Natural killer cell (primary cell): ENCODE results near the gene FOXA2. TPM values are rescaled to one million over a fixed set of nuclear protein-coding genes. Genes with fewer than 3 reads are reported as not detected.

Experiments used
- ATAC-seq, 3 donors: fragments of 150-1000 bp in 2 of 3; fragments of 200-7000 bp in 1 of 3; cut with Tn5 transposase; 1 replicate in 1 of 3; 2 replicates in 2 of 3; pipeline ENCODE4 v1.10.0; 2021; ENCODE audit warnings: mild to moderate bottlenecking in 2 of 3, moderate library complexity in 2 of 3
- DNase-seq, 2 donors: peaks; one replicate each; pipeline versions ENCODE4 v3.0.0 to v3.0.0-alpha.2; 2013 to 2021; ENCODE audit warnings: mixed read lengths in 1 of 2
- H3K27ac ChIP-seq: one replicate; pipeline ENCODE4 v1.5.1; 2013; ENCODE audit warnings: mild to moderate bottlenecking, low read length
- H3K27me3 ChIP-seq: one replicate; pipeline ENCODE4 v1.6.1; 2013; ENCODE audit warnings: low read length; ENCODE audit not compliant: control insufficient read depth, insufficient read depth
- H3K36me3 ChIP-seq: one replicate; pipeline ENCODE4 v1.6.1; 2013; ENCODE audit warnings: low read length; ENCODE audit not compliant: control insufficient read depth, insufficient read depth
- H3K4me1 ChIP-seq: one replicate; pipeline ENCODE4 v1.6.1; 2013; ENCODE audit warnings: low read length; ENCODE audit not compliant: control insufficient read depth, insufficient read depth
- H3K4me3 ChIP-seq: one replicate; pipeline ENCODE4 v1.5.1; 2013; ENCODE audit warnings: low read length
- H3K9me3 ChIP-seq: one replicate; pipeline ENCODE4 v1.6.1; 2013; ENCODE audit warnings: low read length; ENCODE audit not compliant: control insufficient read depth, insufficient read depth
- H3K27ac Mint-ChIP-seq, 2 donors: one replicate each; pipeline ENCODE4 v1.8.0; 2022; ENCODE audit warnings: mild to moderate bottlenecking in 2 of 2, mixed read lengths in 2 of 2, moderate library complexity in 1 of 2
- H3K27me3 Mint-ChIP-seq, 2 donors: one replicate each; pipeline ENCODE4 v1.8.0; 2022; ENCODE audit warnings: low read depth in 2 of 2, mixed read lengths in 2 of 2
- H3K36me3 Mint-ChIP-seq: one replicate; pipeline ENCODE4 v1.8.0; 2022; ENCODE audit warnings: mixed read lengths
- H3K4me1 Mint-ChIP-seq, 2 donors: one replicate each; pipeline ENCODE4 v1.8.0; 2022; ENCODE audit warnings: mixed read lengths in 2 of 2
- H3K4me3 Mint-ChIP-seq: one replicate; pipeline ENCODE4 v1.8.0; 2022; ENCODE audit warnings: mild to moderate bottlenecking, moderate library complexity, mixed read lengths
- H3K9me3 Mint-ChIP-seq, 2 donors: one replicate each; pipeline ENCODE4 v1.8.0; 2022; ENCODE audit warnings: mixed read lengths in 2 of 2
- CTCF ChIP-seq: fragments of 200-600 bp; IDR thresholded peaks from one replicate; pipeline ENCODE4 v1.8.0; 2022; ENCODE audit warnings: antibody characterized with exemption
- WGBS: methylation state at CpG from one replicate; pipeline ENCODE4 v1.1.7; 2013; ENCODE audit warnings: missing lambda C conversion rate; ENCODE audit not compliant: insufficient coverage; 5-methylcytosine and 5-hydroxymethylcytosine counted together
- intact Hi-C: fragments of 100-400 bp; cut with micrococcal nuclease; formaldehyde crosslinking; loops from one replicate; pipeline ENCODE4 v1.14.2; 2022
- total RNA-seq, 4 donors: library from RNA; stranded (reverse); fragments of 120-200 nt in 1 of 4; gene quantifications; one replicate each; pipeline versions ENCODE4 v1.2.3 to v1.2.4, GENCODE V29; 2013 to 2022

Gene FOXA2
- total RNA-seq, 3 donors from 2014 or later (not counting 1 experiment from before 2014, with no cell fraction given), result not detected

DNA sequence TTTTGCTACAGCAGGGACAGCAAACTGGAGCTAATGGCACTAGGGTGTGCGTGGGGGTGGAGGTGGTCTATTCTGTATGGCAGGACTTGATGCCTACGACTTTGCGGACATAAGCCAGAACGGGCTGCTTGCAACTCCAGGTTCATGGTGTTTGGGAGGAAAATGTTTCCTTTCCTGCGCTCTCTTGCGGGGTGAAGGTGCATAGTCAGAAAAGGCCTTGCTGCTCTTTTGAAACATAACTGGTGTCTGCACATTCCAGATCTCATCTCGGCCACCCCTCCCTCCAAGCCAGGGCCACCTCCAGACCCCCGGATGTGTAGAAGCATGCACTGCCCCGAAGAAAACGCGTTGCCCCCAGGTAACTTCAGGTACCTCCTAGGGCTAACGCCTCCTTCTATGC lies 8.1 kb downstream of the FOXA2 start:
- no peak overlapping the region for H3K27ac ChIP-seq
- H3K9me3 Mint-ChIP-seq, result no peaks in the 10 kb centered on the region
- intact Hi-C loops, result no loop called here
- H3K36me3 ChIP-seq, result no peaks in the 10 kb centered on the region
- H3K4me1 Mint-ChIP-seq, result no peaks in the 10 kb centered on the region
- no peak overlapping the region for H3K27ac Mint-ChIP-seq
- peaks cover 75 to 83% of the 10 kb centered on the region in 2 donors for H3K27me3 Mint-ChIP-seq
- no peaks in the 10 kb centered on the region for H3K9me3 ChIP-seq
- no peak for DNase-seq
- H3K4me3 ChIP-seq, result no peak overlapping the region
- 23% methylated on average over 12 of the region's 12 CpGs for WGBS
- no peak for ATAC-seq
- no peaks in the 10 kb centered on the region for H3K36me3 Mint-ChIP-seq
- no peak overlapping the region for H3K4me3 Mint-ChIP-seq
- peaks cover 32% of the 10 kb centered on the region for H3K27me3 ChIP-seq
- TF ChIP-seq CTCF, result no peak
- H3K4me1 ChIP-seq, result no peaks in the 10 kb centered on the region

GRCh38 chr20:22575737-22576136 lies 8.6 kb downstream of the FOXA2 start:
- H3K9me3 Mint-ChIP-seq, result no peaks in the 10 kb centered on the region
- no peak overlapping the region for H3K4me3 Mint-ChIP-seq
- no peak overlapping the region for H3K27ac ChIP-seq
- intact Hi-C loops, result no loop called here
- peaks cover 33% of the 10 kb centered on the region for H3K27me3 ChIP-seq
- no peaks in the 10 kb centered on the region for H3K4me1 Mint-ChIP-seq
- no peaks in the 10 kb centered on the region for H3K4me1 ChIP-seq
- no peaks in the 10 kb centered on the region for H3K9me3 ChIP-seq
- no peak overlapping the region for H3K4me3 ChIP-seq
- no peaks in the 10 kb centered on the region for H3K36me3 Mint-ChIP-seq
- no peak for DNase-seq
- 34% methylated on average over 4 of the region's 4 CpGs for whole genome bisulfite sequencing
- H3K36me3 ChIP-seq, result no peaks in the 10 kb centered on the region
- no peak overlapping the region for H3K27ac Mint-ChIP-seq
- ATAC-seq, result no peak
- H3K27me3 Mint-ChIP-seq, result peaks cover 75 to 83% of the 10 kb centered on the region in 2 donors
- no peak for TF ChIP-seq CTCF

DNA sequence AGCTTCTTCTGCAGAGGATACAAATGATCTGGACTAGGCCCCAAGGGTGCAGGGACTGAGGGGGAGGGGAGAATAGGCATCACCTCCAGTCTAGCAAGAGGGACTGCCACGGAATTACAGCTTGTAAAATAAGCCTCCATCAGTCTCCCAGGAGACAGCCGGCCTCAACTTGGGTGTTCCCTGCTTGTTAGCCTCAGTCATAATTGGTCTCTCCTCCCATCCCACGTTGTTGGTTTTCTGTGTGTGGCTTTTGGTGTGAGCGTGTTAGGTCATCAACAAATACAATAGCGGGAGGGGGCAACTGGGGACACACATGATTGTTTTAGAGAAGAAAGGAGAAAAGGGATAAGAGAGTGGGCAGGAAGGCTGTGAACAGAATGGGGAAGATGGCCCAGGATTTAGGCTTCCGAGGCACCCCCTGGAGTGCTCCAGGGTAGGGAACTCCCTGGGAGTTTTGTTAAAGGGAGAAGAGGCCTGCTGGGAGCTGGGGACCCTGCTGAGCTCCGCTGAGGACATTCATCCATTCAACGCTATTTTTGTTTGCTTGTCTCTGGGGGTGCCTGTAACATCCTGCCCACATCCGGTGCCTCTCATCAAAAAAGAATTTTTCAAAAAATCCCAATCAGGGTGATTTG lies 9.2 kb downstream of the FOXA2 start:
- no peak for DNase-seq
- no peak for TF ChIP-seq CTCF
- no peaks in the 10 kb centered on the region for H3K9me3 ChIP-seq
- H3K4me3 ChIP-seq, result no peak overlapping the region
- peaks cover 71 to 81% of the 10 kb centered on the region in 2 donors for H3K27me3 Mint-ChIP-seq
- no peak for ATAC-seq
- no peaks in the 10 kb centered on the region for H3K4me1 Mint-ChIP-seq
- no peaks in the 10 kb centered on the region for H3K36me3 Mint-ChIP-seq
- 20% methylated on average over 7 of the region's 9 CpGs for WGBS
- no peaks in the 10 kb centered on the region for H3K36me3 ChIP-seq
- H3K27ac ChIP-seq, result no peak overlapping the region
- H3K9me3 Mint-ChIP-seq, result no peaks in the 10 kb centered on the region
- no peaks in the 10 kb centered on the region for H3K4me1 ChIP-seq
- no peak overlapping the region for H3K27ac Mint-ChIP-seq
- H3K4me3 Mint-ChIP-seq, result no peak overlapping the region
- peaks cover 35% of the 10 kb centered on the region for H3K27me3 ChIP-seq
- intact Hi-C loops, result no loop called here

DNA sequence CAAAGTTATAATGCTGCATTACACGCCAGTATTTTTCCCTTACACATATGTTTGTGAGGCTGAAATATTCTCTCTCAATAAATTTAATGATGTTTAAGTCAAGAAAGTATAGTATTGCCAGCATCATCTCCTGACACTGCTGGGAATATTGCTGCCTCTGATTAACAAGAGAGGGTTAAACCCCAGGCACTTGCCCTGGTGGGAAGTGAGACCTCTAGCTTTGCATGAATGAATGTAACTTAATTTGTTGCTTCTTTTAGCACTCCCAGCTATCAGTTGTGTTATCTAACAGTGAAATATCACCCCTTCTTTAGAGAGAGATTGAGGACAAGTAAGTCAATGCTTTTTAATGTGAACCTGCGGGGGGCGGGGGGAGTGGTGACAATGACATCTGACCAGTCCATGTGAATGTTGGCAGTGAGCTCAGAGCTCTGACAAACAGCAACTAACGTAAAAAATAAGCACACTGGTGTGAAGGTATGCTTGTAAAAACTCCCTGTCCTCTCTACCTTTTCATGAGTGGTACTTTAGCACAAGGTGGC lies 9.8 kb downstream of the FOXA2 start:
- no peak for TF ChIP-seq CTCF
- H3K27ac Mint-ChIP-seq, result no peak overlapping the region
- DNase-seq (no peak), ATAC-seq (no peak)
- 55% methylated on average over 3 of the region's 4 CpGs for WGBS
- H3K4me1 Mint-ChIP-seq, result no peaks in the 10 kb centered on the region
- peaks cover 69 to 81% of the 10 kb centered on the region in 2 donors for H3K27me3 Mint-ChIP-seq
- intact Hi-C loops, result no loop called here
- Histone ChIP-seq H3K4me3 (no peak overlapping the region), H3K27me3 (peaks cover 37% of the 10 kb centered on the region), H3K4me1 (no peaks in the 10 kb centered on the region), H3K36me3 (no peaks in the 10 kb centered on the region), H3K9me3 (no peaks in the 10 kb centered on the region), H3K27ac (no peak overlapping the region)
- no peak overlapping the region for H3K4me3 Mint-ChIP-seq
- no peaks in the 10 kb centered on the region for H3K36me3 Mint-ChIP-seq
- H3K9me3 Mint-ChIP-seq, result no peaks in the 10 kb centered on the region
